HepG2 (cell line): Measurements from ENCODE around the gene SCUBE1. TPM values are rescaled to one million over a fixed set of nuclear protein-coding genes. Genes with fewer than 3 reads are reported as not detected.

Experiments used
- ATAC-seq: fragments of 200-7000 bp; cut with Tn5 transposase; 3 replicates; pipeline ENCODE4 v1.9.1; 2020; ENCODE audit warnings: mild to moderate bottlenecking, moderate library complexity
- BruUV-seq: library from RNA; stranded (reverse); fragments of 400-500 nt; replicated peaks from 2 replicates; lab custom pipeline; 2021; lab: Mats Ljungman, UMichigan
- CTCF ChIA-PET: fragments of 300-600 bp; formaldehyde crosslinking; extraction: SDS; loops from one replicate; lab custom pipeline; 2021; ENCODE audit warnings: low total read pairs, inconsistent platforms, low intra/inter-chr PET ratio; lab: Yijun Ruan, JAX
- POLR2A ChIA-PET: fragments of 350-600 bp; sonication (Branson Sonifier 250); formaldehyde crosslinking; loops from one replicate; lab custom pipeline; 2020; ENCODE audit warnings: antibody characterized with exemption, inconsistent platforms; lab: Yijun Ruan, JAX
- DNase-seq: peaks from one replicate; pipeline ENCODE4 v3.0.0-alpha.2; 2015; ENCODE audit warnings: low spot score
- FAIRE-seq: peaks from 3 replicates; lab custom pipeline; 2011; peaks lifted over from hg19 to GRCh38; lab: Jason Lieb, UNC
- H2AFZ ChIP-seq: one replicate; pipeline ENCODE4 v1.6.1; 2011; ENCODE audit warnings: low read length, inconsistent platforms
- H3K27ac ChIP-seq: fragments of 300-600 bp; 3 replicates; pipeline ENCODE4 v1.8.0; 2011; ENCODE audit warnings: mixed run types, mild to moderate bottlenecking, mixed read lengths, low read length, inconsistent platforms; ENCODE audit not compliant: insufficient read depth; ENCODE audit errors: extremely low read length
- H3K27me3 ChIP-seq, 2 experiments: fragments of 200-600 bp in 1 of 2; 2 replicates in 1 of 2; 3 replicates in 1 of 2; pipeline versions ENCODE4 v1.6.0 to v1.8.0; 2011; ENCODE audit warnings: low read length in 2 of 2, mild to moderate bottlenecking in 2 of 2, moderate library complexity in 2 of 2, inconsistent platforms in 1 of 2; ENCODE audit not compliant: insufficient read depth in 2 of 2, control insufficient read depth in 1 of 2
- H3K36me3 ChIP-seq, 2 experiments: fragments of 200-600 bp in 1 of 2; replicated peaks in 1 of 2; 2 replicates in 1 of 2; 3 replicates in 1 of 2; pipeline versions ENCODE4 v1.5.1 to v1.8.0; 2011; ENCODE audit warnings: low read length in 2 of 2, inconsistent platforms in 1 of 2; ENCODE audit not compliant: insufficient read depth in 2 of 2, control insufficient read depth in 1 of 2
- H3K4me1 ChIP-seq: 2 replicates; pipeline ENCODE4 v1.5.1; 2012; ENCODE audit warnings: low read length, inconsistent platforms; ENCODE audit not compliant: insufficient read depth
- H3K4me2 ChIP-seq: 2 replicates; pipeline ENCODE4 v1.6.0; 2011; ENCODE audit warnings: low read depth, low read length, inconsistent platforms
- H3K4me3 ChIP-seq, 3 experiments: fragments of 200-600 bp in 1 of 3; sonication (generic), shearing (Covaris generic) in 1 of 3; replicated peaks in 1 of 3; 2 replicates each; pipeline ENCODE4 v1.5.1; 2011 to 2016; ENCODE audit warnings: low read length in 3 of 3, inconsistent platforms in 2 of 3, low read depth in 2 of 3, mild to moderate bottlenecking in 2 of 3, control low read depth in 1 of 3, mixed read lengths in 1 of 3; ENCODE audit not compliant: insufficient read depth in 1 of 3
- H3K79me2 ChIP-seq: one replicate; pipeline ENCODE4 v1.6.1; 2011; ENCODE audit warnings: low read length, inconsistent platforms; ENCODE audit not compliant: insufficient read depth
- H3K9ac ChIP-seq: 2 replicates; pipeline ENCODE4 v1.6.0; 2011; ENCODE audit warnings: mild to moderate bottlenecking, low read depth, low read length, inconsistent platforms; ENCODE audit not compliant: insufficient read depth
- H3K9me3 ChIP-seq: 2 replicates; pipeline ENCODE4 v1.5.1; 2012; ENCODE audit warnings: mild to moderate bottlenecking, low read length
- H4K20me1 ChIP-seq: 2 replicates; pipeline ENCODE4 v1.6.0; 2011; ENCODE audit warnings: inconsistent platforms, mild to moderate bottlenecking, low read length, moderate library complexity; ENCODE audit not compliant: insufficient read depth
- E2F2 ChIP-seq: sonication (generic); formaldehyde crosslinking; IDR thresholded peaks from 2 replicates; pipeline ENCODE4 v1.4.0; 2020; ENCODE audit warnings: missing genetic modification reagents, borderline replicate concordance
- HMGXB4 ChIP-seq, 2 experiments: sonication (generic) in 1 of 2; formaldehyde crosslinking in 1 of 2; IDR thresholded peaks; 2 replicates each; pipeline versions ENCODE4 v1.4.0 to v1.6.1; 2018 to 2020; ENCODE audit warnings: missing genetic modification reagents in 2 of 2, borderline replicate concordance in 1 of 2, low read depth in 1 of 2, mild to moderate bottlenecking in 1 of 2, missing biosample characterization in 1 of 2
- HOXA5 ChIP-seq: sonication (generic); formaldehyde crosslinking; IDR thresholded peaks from 2 replicates; pipeline ENCODE4 v1.4.0; 2020; ENCODE audit warnings: missing genetic modification reagents
- NFIC ChIP-seq: IDR thresholded peaks from 2 replicates; pipeline ENCODE4 v1.6.1; 2012; ENCODE audit warnings: mild to moderate bottlenecking, low read length, inconsistent platforms
- SIN3A ChIP-seq: IDR thresholded peaks from 2 replicates; pipeline ENCODE4 v1.6.1; 2011; ENCODE audit warnings: low read depth, mild to moderate bottlenecking, control low read depth, low read length, borderline replicate concordance
- ZNF432 ChIP-seq: sonication (generic); formaldehyde crosslinking; IDR thresholded peaks from 2 replicates; pipeline ENCODE4 v1.5.0; 2020; ENCODE audit warnings: missing genetic modification reagents, mild to moderate bottlenecking, borderline replicate concordance
- ZNF558 ChIP-seq: sonication (generic); formaldehyde crosslinking; IDR thresholded peaks from 2 replicates; pipeline ENCODE4 v1.9.0; 2022; ENCODE audit warnings: mild to moderate bottlenecking, missing genetic modification reagents, borderline replicate concordance
- ZNF619 ChIP-seq: sonication (generic); formaldehyde crosslinking; IDR thresholded peaks from 2 replicates; pipeline ENCODE4 v1.4.0; 2020; ENCODE audit warnings: mild to moderate bottlenecking, missing genetic modification reagents
- WGBS: methylation state at CpG from one replicate; pipeline ENCODE4 v1.1.6; 2017; ENCODE audit warnings: low lambda C conversion rate; 5-methylcytosine and 5-hydroxymethylcytosine counted together
- in situ Hi-C: cut with HindIII; loops from 2 replicates; pipeline ENCODE4 v1.10.0; 2017; ENCODE audit warnings: low pct_unique_long_range_greater_than_20kb; ENCODE audit not compliant: extremely low pct_ligation_motif_present
- intact Hi-C: fragments of 100-400 bp; cut with micrococcal nuclease; formaldehyde crosslinking; loops from one replicate; pipeline ENCODE4 v1.10.0; 2022; ENCODE audit not compliant: unreplicated experiment
- polyA plus RNA-seq, 8 experiments: library from polyadenylated mRNA; depleted of rRNA in 3 of 8; stranded (reverse) in 7 of 8; unstranded in 1 of 8; fragments of >200 nt; fragmentation: Illumina TruSeq in 4 of 8; extraction: Trizol in 4 of 8; gene quantifications; 2 replicates each; pipeline versions ENCODE4 v1.2.1 to v1.2.3, GENCODE V29; 2011 to 2016; ENCODE audit warnings: low read depth in 4 of 8, missing spikeins in 1 of 8, mixed read lengths in 1 of 8; ENCODE audit not compliant: insufficient read depth in 1 of 8
- total RNA-seq, 5 experiments: library from RNA; depleted of rRNA; stranded (reverse); fragments of >200 nt; fragmentation: Illumina TruSeq; extraction: Trizol; gene quantifications; 2 replicates each; pipeline ENCODE4 v1.2.3, GENCODE V29; 2016; ENCODE audit warnings: low read depth in 1 of 5

SCUBE1 gene
- total and polyA plus RNA-seq, 2 of the 13 experiments (the other 11 are each of a cell fraction or from before 2014, with no cell fraction given), result under 0.01 to 0.05 TPM

- DNase-seq (no peak), FAIRE-seq (no peak), ATAC-seq (no peak)
- TF ChIP-seq HOXA5 (CRISPR knock-in tag), result no peak
- no peak for TF ChIP-seq ZNF619
- no peak for TF ChIP-seq SIN3A
- TF ChIP-seq E2F2, result no peak
- no peak for TF ChIP-seq ZNF558
- no peak for TF ChIP-seq HMGXB4 (CRISPR knock-in tag; IDR thresholded peaks at IDR 0.05; ENCODE audit: borderline replicate concordance in 1 of 2, low read depth in 1 of 2)
- no peak for TF ChIP-seq ZNF432 (CRISPR knock-in tag)
- no peak for TF ChIP-seq NFIC
- POLR2A ChIA-PET, result no interaction called here
- no peak overlapping the region for H3K4me2 ChIP-seq
- H4K20me1 ChIP-seq, result no peaks in the 10 kb centered on the region
- in situ Hi-C loops (no loop called here), intact Hi-C loops (no loop called here)
- CTCF ChIA-PET, result no interaction called here
- H3K4me3 ChIP-seq, result no peak overlapping the region
- no peak overlapping the region for H2AFZ ChIP-seq
- H3K27ac ChIP-seq, result no peak overlapping the region
- H3K9me3 ChIP-seq, result no peaks in the 10 kb centered on the region
- no peaks in the 10 kb centered on the region for H3K79me2 ChIP-seq
- no TSS peak for BruUV-seq
- WGBS, result 30% methylated on average over 2 of the region's 13 CpGs
- H3K9ac ChIP-seq, result no peak overlapping the region
- peaks cover 24% of the 10 kb centered on the region for H3K4me1 ChIP-seq
- H3K36me3 ChIP-seq, result no peaks in the 10 kb centered on the region
- H3K27me3 ChIP-seq, result peaks cover 10 to 64% of the 10 kb centered on the region in 2 experiments
These were observed 75.1 kb downstream of the SCUBE1 start for GRCh38 chr22:43267981-43268660.
